K562 (cell line): Measurements from ENCODE around the gene ULK1. TPM values are rescaled to one million over a fixed set of nuclear protein-coding genes. Genes with fewer than 3 reads are reported as not detected.
A peak's percentile ranks its signal among the peaks of the same experiment; 100 is the strongest.

Experiments used
- BHLHE40 ChIP-seq: IDR thresholded peaks from 2 replicates; pipeline ENCODE4 v1.6.1; 2011; ENCODE audit warnings: low read length, improper control_type of control experiment
- CBFA2T2 ChIP-seq: fragments of 450-650 bp; conservative IDR thresholded peaks from 2 replicates; pipeline ENCODE4 v1.6.1; 2017; ENCODE audit warnings: mild to moderate bottlenecking
- CBX1 ChIP-seq: sonication (generic); IDR thresholded peaks from 2 replicates; pipeline ENCODE4 v1.6.1; 2016; ENCODE audit warnings: antibody characterized with exemption, low read depth, mild to moderate bottlenecking
- CREB1 ChIP-seq, 2 experiments: sonication (generic) in 1 of 2; formaldehyde crosslinking in 1 of 2; IDR thresholded peaks; 2 replicates each; pipeline versions ENCODE4 v1.6.1 to v1.8.0; 2012 to 2022; ENCODE audit warnings: inconsistent platforms in 1 of 2, mild to moderate bottlenecking in 1 of 2, missing genetic modification reagents in 1 of 2, moderate library complexity in 1 of 2
- CREB5 ChIP-seq: fragments of 250-450 bp; sonication (Bioruptor Pico); IDR thresholded peaks from 2 replicates; pipeline ENCODE4 v1.5.0; 2020; ENCODE audit warnings: mild to moderate bottlenecking
- CREM ChIP-seq: IDR thresholded peaks from 2 replicates; pipeline ENCODE4 v1.6.1; 2014; ENCODE audit warnings: antibody characterized with exemption, low read depth
- ELF1 ChIP-seq: fragments of 200-800 bp; sonication (Bioruptor generic); IDR thresholded peaks from 2 replicates; pipeline ENCODE4 v1.6.1; 2016; ENCODE audit warnings: missing genetic modification characterization, missing compliant biosample characterization
- HCFC1 ChIP-seq: IDR thresholded peaks from 2 replicates; pipeline ENCODE4 v1.6.1; 2012; ENCODE audit warnings: low read depth, low read length, improper control_type of control experiment
- HDAC1 ChIP-seq, 2 experiments: fragments of 450-650 bp; IDR thresholded peaks; 2 replicates each; pipeline ENCODE4 v1.6.1; 2016 to 2017; ENCODE audit warnings: inconsistent platforms in 1 of 2, mild to moderate bottlenecking in 1 of 2, moderate library complexity in 1 of 2
- ILF3 ChIP-seq: fragments of 450-650 bp; IDR thresholded peaks from 2 replicates; pipeline ENCODE4 v1.6.1; 2018; ENCODE audit warnings: antibody characterized with exemption, mild to moderate bottlenecking, moderate library complexity, borderline replicate concordance
- NCOA6 ChIP-seq: fragments of 450-650 bp; IDR thresholded peaks from 2 replicates; pipeline ENCODE4 v1.6.1; 2017; ENCODE audit warnings: mild to moderate bottlenecking
- NR0B1 ChIP-seq: fragments of 450-650 bp; IDR thresholded peaks from one replicate; pipeline ENCODE4 v1.6.1; 2018; ENCODE audit warnings: mild to moderate bottlenecking, moderate library complexity; ENCODE audit not compliant: partially characterized antibody
- PHF8 ChIP-seq: fragments of 200-600 bp; sonication (generic); IDR thresholded peaks from 2 replicates; pipeline ENCODE4 v1.6.1; 2012; ENCODE audit warnings: mixed run types, mild to moderate bottlenecking, inconsistent platforms, low read length, moderate library complexity, borderline replicate concordance
- PYGO2 ChIP-seq: fragments of 450-650 bp; IDR thresholded peaks from 2 replicates; pipeline ENCODE4 v1.6.1; 2016; ENCODE audit warnings: mild to moderate bottlenecking, missing genetic modification characterization, moderate library complexity, missing compliant biosample characterization
- SOX6 ChIP-seq: fragments of 450-650 bp; IDR thresholded peaks from 2 replicates; pipeline ENCODE4 v1.6.1; 2014; ENCODE audit warnings: mild to moderate bottlenecking
- SRSF7 ChIP-seq: fragments of 200-400 bp; formaldehyde crosslinking; optimal IDR thresholded peaks from 2 replicates; pipeline ENCODE3; 2017; ENCODE audit warnings: mild to moderate bottlenecking, low read depth, low read length
- TBL1XR1 ChIP-seq, 2 experiments: IDR thresholded peaks; 2 replicates each; pipeline ENCODE4 v1.6.1; 2012; ENCODE audit warnings: improper control_type of control experiment in 2 of 2, low read length in 2 of 2, mild to moderate bottlenecking in 1 of 2
- TCFL5 ChIP-seq: fragments of 250-450 bp; sonication (Bioruptor Pico); conservative IDR thresholded peaks from 2 replicates; pipeline ENCODE4 v1.6.1; 2021; ENCODE audit warnings: mild to moderate bottlenecking, moderate library complexity, matching md5 sums
- YY1 ChIP-seq, 3 experiments: IDR thresholded peaks; 2 replicates each; pipeline ENCODE4 v1.6.1; 2011; ENCODE audit warnings: low read length in 2 of 3, mild to moderate bottlenecking in 2 of 3, moderate library complexity in 2 of 3, borderline replicate concordance in 1 of 3, control low read depth in 1 of 3, low read depth in 1 of 3; ENCODE audit not compliant: insufficient read depth in 3 of 3, insufficient replicate concordance in 2 of 3, control insufficient read depth in 1 of 3, insufficient read length in 1 of 3; ENCODE audit errors: extremely low read depth in 1 of 3
- ZBTB7A ChIP-seq: IDR thresholded peaks from 2 replicates; pipeline ENCODE4 v1.6.1; 2011; ENCODE audit warnings: low read depth, mild to moderate bottlenecking, low read length, moderate library complexity, borderline replicate concordance; ENCODE audit not compliant: control insufficient read depth
- ZC3H8 ChIP-seq: fragments of 450-650 bp; IDR thresholded peaks from 2 replicates; pipeline ENCODE4 v1.6.1; 2017
- ZKSCAN1 ChIP-seq: fragments of 150-350 bp; IDR thresholded peaks from 2 replicates; pipeline ENCODE4 v1.6.1; 2016; ENCODE audit warnings: low read depth, low read length
- ZNF3 ChIP-seq: fragments of 250-450 bp; sonication (Bioruptor Pico); IDR thresholded peaks from 2 replicates; pipeline ENCODE4 v1.5.0; 2021; ENCODE audit warnings: mild to moderate bottlenecking, moderate library complexity
- polyA plus RNA-seq, 8 experiments: library from polyadenylated mRNA; depleted of rRNA in 4 of 8; stranded (reverse) in 5 of 8; unstranded in 3 of 8; fragments of >200 nt; fragmentation: Nextera tagmentation in 2 of 8; fragmentation: Illumina TruSeq in 1 of 8; extraction: Ambion mirVana in 2 of 8; extraction: Trizol in 1 of 8; gene quantifications; 2 replicates each; pipeline versions ENCODE4 v1.2.1 to v1.2.3, GENCODE V29; 2011 to 2014; ENCODE audit warnings: inconsistent platforms in 1 of 8, missing spikeins in 1 of 8
- total RNA-seq, 7 experiments: library from RNA; depleted of rRNA in 6 of 7; stranded (reverse); fragments of >200 nt in 6 of 7; fragmentation: Illumina TruSeq in 2 of 7; extraction: Trizol in 2 of 7; gene quantifications; 2 replicates each; pipeline versions ENCODE4 v1.2.1 to v1.2.3, GENCODE V29; 2011 to 2021; ENCODE audit warnings: low replicate concordance in 1 of 7

Gene ULK1
- total and polyA plus RNA-seq, 9 of the 15 experiments (the other 6 are each of a cell fraction or from before 2014, with no cell fraction given), result 0.15 to 29.4 (median 2.5) TPM

DNA sequence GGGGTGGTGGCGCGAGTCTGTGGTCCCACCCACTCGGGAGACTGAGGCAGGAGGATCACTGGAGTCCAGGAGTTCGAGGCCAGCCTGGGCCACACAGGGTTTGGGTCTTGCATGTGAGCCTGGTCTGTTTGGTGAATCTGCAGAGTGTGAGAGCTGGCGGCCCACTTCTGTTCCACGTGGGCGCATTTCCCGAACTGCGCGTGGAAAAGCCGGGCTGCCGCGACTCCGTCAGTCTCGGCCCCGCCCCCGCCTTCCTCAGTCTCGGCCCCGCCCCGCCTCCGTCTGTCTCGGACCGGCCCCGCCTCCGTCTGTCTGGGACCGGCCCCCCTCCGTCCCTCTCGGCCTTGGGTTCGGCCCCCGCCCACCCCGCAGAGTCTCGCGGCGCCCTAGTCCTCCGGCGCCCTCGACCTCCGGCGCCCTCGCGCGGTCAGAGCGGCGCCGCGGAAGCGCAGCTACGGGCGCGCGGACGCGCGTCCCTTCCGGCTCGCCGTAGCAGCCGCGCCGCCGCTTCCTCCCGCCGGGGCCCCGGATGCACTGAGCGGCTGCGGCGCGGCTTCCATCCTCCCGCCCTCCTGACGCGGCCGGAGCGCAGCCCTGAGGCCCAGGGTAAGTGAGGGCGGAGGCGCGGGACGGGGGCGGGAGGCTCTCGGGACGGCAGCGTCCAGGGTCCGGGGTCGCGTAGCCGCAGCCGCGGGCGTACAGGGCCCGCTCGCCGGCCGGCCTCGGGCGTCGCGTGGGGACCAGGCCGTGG is 55.2 kb downstream of the ULK1 start, which contains the start of gene EP400 (continued):
- TF ChIP-seq CREB5 (CRISPR knock-in tag) (no peak), ZC3H8 (no peak), CBX1 (no peak), CREB1 (IDR thresholded peaks at IDR 0.05) (peak; percentile 91), CREB1 (CRISPR knock-in tag; IDR thresholded peaks at IDR 0.05) (peak; percentile 88), PYGO2 (tag) (no peak), CBFA2T2 (no peak), ZBTB7A (peak; percentile 50; the same call in 1 of the 2 replicates), ELF1 (tag) (peak; percentile 95), TCFL5 (CRISPR knock-in tag) (no peak), YY1 (IDR thresholded peaks at IDR 0.05; ENCODE audit: borderline replicate concordance in 1 of 3, control insufficient read depth in 1 of 3, extremely low read depth in 1 of 3, insufficient read depth in 3 of 3, insufficient read length in 1 of 3, insufficient replicate concordance in 2 of 3, low read depth in 1 of 3, low read length in 2 of 3) (peak in 2 of 3 experiments; percentile 57 to 79), PHF8 (peak; percentile 92; the same call in 1 of the 2 replicates), NR0B1 (no peak), CREM (peak; percentile 92), ZNF3 (no peak), BHLHE40 (0 out of 2 replicates have a peak, but pooled peaks have one; percentile 1), ZKSCAN1 (no peak), TBL1XR1 (IDR thresholded peaks at IDR 0.05; ENCODE audit: low read length in 2 of 2) (peak in 1 of 2 experiments; percentile 28; a peak in 1 of 4 replicates), SRSF7 (no peak), HDAC1 (IDR thresholded peaks at IDR 0.05) (peak in 1 of 2 experiments; percentile 77; a peak in 2 of 4 replicates), NCOA6 (no peak), HCFC1 (peak; percentile 76), SOX6 (0 out of 2 replicates have a peak, but pooled peaks have one; percentile 33), ILF3 (0 out of 2 replicates have a peak, but pooled peaks have one; percentile 13)
